K562 (cell line): ENCODE data around the gene CDK11B.
"Not testable (repeated sequence)": the region's sequence is repeated elsewhere in the genome, so short reads cannot be mapped to it uniquely, and the experiment has no call there.

Experiments used
- CTCF ChIP-seq, 3 experiments: IDR thresholded peaks in 2 of 3; conservative IDR thresholded peaks in 1 of 3; 2 replicates each; pipeline ENCODE4 v1.5.1; 2011 to 2012; ENCODE audit warnings: low read length in 3 of 3, mild to moderate bottlenecking in 3 of 3, control low read depth in 2 of 3, improper control_type of control experiment in 1 of 3, inconsistent platforms in 1 of 3, low read depth in 1 of 3, mixed read lengths in 1 of 3, moderate library complexity in 1 of 3; ENCODE audit not compliant: insufficient read depth in 2 of 3
- LARP7 ChIP-seq: fragments of 450-650 bp; IDR thresholded peaks from 2 replicates; pipeline ENCODE4 v1.6.1; 2016
- SNIP1 ChIP-seq: fragments of 450-650 bp; IDR thresholded peaks from 2 replicates; pipeline ENCODE4 v1.7.1; 2017; ENCODE audit warnings: low read depth, mild to moderate bottlenecking

- TF ChIP-seq CTCF (IDR thresholded peaks at IDR 0.05 in 2 of 3, conservative IDR thresholded peaks at IDR 0.05 in 1 of 3; ENCODE audit: insufficient read depth in 2 of 3, low read depth in 1 of 3, low read length in 3 of 3); LARP7; SNIP1: not testable (repeated sequence)
Observed at GRCh38 chr1:1689526-1689925, 30.7 kb upstream of the CDK11B start.
